GM20000 (cell line): ENCODE measurements around the gene SLC45A3.

Source experiments
- DNase-seq: peaks from one replicate; pipeline ENCODE4 v3.0.0; 2012; ENCODE audit warnings: low spot score
- TF ChIP-seq, protein P1 (sequence below): IDR thresholded peaks from 2 replicates; pipeline ENCODE4 v1.5.1; 2012; ENCODE audit warnings: mild to moderate bottlenecking, control low read depth; ENCODE audit errors: extremely low read depth, missing control alignments

SLC45A3 gene

DNA sequence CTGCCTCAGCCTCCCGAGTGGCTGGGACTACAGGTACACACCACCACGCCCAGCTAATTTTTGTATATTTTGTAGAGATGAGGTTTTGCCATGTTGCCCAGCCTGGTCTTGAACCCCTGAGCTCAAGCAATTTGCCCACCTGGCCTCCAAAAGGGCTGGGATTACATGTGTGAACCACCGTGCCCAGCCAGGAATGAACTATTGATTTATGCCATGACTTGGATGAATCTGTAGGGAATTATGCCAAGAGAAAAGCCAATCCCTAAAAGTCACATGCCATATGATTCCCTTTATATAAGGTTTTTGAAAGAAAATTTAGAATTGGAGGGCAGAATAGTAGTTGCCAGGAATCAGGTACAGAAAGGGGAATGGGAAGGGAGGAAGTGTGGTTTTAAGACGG is 19.1 kb upstream of the SLC45A3 start:
- no peak for DNase-seq
- TF ChIP-seq, protein P1, sequence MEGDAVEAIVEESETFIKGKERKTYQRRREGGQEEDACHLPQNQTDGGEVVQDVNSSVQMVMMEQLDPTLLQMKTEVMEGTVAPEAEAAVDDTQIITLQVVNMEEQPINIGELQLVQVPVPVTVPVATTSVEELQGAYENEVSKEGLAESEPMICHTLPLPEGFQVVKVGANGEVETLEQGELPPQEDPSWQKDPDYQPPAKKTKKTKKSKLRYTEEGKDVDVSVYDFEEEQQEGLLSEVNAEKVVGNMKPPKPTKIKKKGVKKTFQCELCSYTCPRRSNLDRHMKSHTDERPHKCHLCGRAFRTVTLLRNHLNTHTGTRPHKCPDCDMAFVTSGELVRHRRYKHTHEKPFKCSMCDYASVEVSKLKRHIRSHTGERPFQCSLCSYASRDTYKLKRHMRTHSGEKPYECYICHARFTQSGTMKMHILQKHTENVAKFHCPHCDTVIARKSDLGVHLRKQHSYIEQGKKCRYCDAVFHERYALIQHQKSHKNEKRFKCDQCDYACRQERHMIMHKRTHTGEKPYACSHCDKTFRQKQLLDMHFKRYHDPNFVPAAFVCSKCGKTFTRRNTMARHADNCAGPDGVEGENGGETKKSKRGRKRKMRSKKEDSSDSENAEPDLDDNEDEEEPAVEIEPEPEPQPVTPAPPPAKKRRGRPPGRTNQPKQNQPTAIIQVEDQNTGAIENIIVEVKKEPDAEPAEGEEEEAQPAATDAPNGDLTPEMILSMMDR: no peak

DNA sequence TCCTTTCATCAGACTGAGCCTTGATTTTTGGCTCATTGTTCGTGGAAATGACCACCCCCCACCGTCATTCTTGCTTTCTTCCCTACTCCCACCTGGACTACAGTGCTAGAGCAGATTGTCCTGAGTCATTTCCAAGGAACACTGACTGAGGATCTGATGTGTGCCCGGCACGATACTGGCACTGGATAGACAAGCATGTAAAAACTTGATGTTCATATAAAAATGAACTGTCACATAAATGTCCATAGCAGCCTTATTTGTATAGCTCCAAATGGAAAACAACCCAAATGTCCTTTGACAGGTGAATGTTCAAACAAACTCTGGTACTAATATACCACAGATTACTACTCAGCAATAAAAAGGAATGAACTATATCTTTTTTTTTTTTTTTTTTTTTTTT is 18.6 kb upstream of the SLC45A3 start:
- no peak for DNase-seq
- TF ChIP-seq, protein P1: no peak

DNA sequence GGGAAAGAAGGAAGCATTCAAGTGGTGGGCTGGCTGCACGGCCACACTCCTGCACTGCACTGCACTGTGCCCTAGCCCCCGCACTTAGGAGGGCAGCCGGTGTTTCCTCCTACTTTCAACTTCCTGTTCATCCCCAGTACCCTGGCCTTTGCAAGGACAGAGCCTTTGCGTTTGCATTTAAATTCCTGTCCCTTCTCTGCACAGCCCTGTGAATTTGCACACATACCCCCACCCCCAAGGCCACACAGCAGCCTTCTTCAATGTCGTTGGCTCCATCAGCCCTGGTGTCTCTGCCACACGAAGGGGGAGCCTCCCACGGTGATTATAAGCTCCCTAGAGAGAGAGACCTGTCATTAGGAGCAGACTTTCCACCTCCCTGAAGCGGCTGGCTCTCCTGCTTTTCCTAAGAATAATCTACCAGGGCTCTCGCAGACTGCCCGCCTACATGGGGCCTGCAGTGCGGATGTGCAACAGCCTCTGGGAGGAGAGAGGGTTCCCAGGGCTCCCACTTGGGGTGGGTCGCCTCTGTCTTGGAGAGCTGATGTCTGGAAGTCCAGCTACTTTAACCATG is 13.2 kb upstream of the SLC45A3 start:
- TF ChIP-seq, protein P1: no peak
- no peak for DNase-seq

DNA sequence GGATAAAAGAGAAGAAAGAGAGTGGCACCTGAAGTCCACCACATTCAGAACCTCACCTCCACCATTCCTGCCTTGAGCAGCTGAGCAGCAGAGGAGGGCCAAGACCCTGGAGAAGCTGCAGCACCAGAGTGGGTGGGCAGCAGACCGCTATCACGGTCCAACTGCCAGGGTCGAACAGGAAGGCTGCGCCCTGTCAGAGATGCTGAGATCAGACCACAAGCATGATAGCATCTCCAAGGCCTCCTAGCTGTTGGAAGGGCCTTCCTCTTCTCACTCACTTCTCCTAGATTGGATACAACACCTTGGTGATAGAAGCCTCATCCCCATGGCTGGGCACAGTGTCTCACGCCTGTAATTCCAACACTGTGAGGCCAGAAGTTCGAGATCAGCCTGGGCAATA is 12.1 kb upstream of the SLC45A3 start:
- no peak for DNase-seq
- TF ChIP-seq, protein P1: no peak

DNA sequence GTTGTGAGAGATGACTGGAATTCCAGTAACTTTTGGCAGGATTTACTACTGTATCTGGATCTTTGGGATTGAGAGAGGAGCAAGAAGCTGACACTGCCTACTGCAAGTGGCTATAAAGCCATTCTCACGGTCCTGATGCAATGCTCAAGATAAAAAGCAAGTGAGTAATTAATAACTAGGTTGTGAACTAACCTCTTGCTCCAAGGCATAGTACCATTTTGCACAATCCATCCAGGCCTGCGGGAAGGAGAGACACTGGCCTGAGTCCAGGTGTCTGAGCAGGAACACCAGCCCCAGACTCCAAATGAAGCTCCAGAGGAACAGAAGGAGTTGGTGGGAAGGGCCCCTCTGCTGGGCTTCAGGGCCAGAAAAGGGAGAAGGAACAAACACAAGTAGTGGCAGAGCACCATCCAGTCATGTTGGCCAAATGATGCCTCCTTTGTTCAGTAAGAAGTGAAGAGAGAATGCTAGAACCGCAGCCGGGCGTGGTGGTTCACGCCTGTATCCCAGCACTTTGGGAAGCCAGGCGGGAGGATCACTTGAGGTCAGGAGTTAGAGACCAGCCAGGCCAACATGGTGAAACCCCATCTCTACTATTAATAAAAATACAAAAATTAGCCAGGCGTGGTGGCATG is 9.9 kb upstream of the SLC45A3 start:
- TF ChIP-seq, protein P1: no peak
- DNase-seq: no peak

DNA sequence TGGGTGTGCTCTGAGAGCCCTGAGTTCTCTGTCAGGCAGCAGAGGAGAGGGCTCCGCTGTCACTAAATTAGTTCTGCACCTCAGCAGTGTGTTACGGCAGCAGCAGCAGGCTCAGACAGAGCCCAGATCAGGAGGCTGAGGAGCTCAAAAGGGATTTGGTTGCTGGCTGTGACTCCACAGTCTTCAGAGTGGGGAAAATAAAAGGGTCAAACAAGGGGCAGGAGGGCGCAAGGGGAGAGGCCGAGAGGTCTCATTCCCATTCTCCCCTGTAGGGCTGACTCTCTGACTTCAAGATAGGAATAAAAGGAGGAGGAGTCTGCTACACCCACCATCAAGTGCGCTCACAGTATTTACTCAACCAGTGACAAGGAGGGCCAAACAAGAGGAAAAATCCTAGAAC is 9.2 kb upstream of the SLC45A3 start:
- TF ChIP-seq, protein P1: no peak
- no peak for DNase-seq

DNA sequence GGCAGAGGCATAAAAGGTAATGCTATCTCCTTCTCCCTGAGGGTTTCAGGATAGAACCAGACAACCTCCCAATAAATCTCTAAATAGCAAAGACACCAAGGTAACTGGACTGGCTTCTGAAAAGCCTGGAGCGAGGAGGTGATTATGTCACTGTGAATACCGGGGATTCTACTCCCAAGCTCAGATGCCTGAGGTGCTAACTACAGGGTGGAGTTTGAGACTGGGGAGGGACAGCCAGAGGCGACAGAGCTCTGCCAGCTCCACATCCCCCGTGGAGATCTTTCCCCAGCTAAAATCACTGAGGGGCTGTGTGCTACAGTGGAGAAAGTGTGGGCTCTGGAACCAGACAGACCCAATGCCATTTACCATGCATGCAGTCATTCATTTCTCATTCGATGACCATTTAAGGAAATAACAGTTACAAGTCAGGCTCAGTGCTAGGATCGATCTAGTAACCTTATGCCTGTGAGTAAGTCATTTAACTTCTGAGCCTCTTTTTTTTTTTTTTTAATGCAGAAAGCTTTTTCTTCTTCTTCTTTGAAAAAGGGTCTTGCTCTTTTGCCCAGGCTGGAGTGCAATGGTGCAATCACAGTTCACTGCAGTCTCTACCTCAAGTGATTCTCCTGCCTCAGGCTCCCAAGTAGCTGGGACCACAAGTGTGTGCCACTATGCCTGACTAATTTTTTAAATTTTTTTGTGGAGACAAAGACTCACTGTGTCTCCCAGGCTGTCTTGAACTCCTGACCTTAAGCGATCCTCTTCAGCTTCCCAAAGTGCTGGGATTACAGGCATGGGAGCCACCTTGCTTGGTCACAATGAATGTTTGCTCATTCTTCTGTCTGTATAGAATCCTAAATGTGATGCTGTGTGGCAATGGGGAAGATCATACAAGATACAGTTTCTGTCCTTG is 8.1 kb upstream of the SLC45A3 start:
- TF ChIP-seq, protein P1: no peak
- DNase-seq: no peak
